ENCODE measurements around the gene ACAD10.
A peak's percentile ranks its signal among the peaks of the same experiment; 100 is the strongest.
"Not testable (repeated sequence)": the region's sequence is repeated elsewhere in the genome, so short reads cannot be mapped to it uniquely, and the experiment has no call there.

Gene ACAD10

DNA sequence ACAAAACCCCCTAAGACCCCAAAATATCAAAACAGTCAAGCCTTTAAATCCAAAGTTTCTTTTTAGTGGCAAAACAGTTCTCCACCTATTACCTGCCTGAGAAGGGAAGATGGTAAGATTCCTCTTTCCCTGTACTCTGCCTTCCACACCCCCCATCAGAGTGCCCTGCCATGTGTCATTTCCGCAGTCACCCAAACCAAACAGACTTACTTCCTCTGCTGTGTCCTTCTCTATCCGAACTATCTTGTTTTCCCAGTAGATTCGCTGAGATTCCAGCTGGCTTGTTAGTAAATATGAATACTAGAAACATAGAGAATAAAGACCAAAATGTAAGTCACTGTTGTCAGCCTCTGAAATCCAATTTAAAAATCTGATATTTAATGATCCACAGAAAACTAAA is 30.5 kb upstream of the ACAD10 start:
- H3K9me3 ChIP-seq (ENCODE audit: control insufficient read depth, insufficient read depth, low read length), result no peaks in the 10 kb centered on the region
- no peak overlapping the region for H3K4me3 ChIP-seq (ENCODE audit: low read depth, low read length)
- H3K4me1 ChIP-seq (ENCODE audit: control insufficient read depth, insufficient read depth, low read length), result no peaks in the 10 kb centered on the region
- H3K27me3 ChIP-seq (ENCODE audit: control insufficient read depth, insufficient read depth, low read length), result no peaks in the 10 kb centered on the region
- H3K9ac ChIP-seq (ENCODE audit: low read depth, low read length), result no peak overlapping the region
- peaks cover 82% of the 10 kb centered on the region for H3K36me3 ChIP-seq (ENCODE audit: control insufficient read depth, insufficient read depth, low read length)
- no peak overlapping the region for H3K27ac ChIP-seq (ENCODE audit: low read depth, low read length)

DNA sequence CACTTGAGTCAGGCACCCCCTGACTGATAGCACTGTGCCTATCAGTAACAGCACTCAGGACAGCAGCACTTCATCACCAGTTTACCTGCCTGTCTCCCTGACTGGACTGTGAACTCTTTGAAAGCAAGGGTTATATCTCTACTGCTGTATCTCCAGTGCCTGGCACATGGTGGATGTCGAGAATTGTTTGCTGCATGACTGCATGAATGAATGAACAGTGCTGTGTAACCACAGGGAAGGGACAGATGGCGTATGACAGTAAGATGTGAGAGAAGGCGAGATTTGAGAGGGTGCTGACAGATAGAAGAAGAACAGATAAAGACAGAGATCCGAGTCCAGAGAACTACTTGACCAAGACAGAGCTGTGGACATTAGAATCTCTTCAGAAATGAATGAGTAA is 29.8 kb upstream of the ACAD10 start:
- Histone ChIP-seq H3K27me3 (ENCODE audit: control insufficient read depth, insufficient read depth, low read length) (no peaks in the 10 kb centered on the region), H3K9ac (ENCODE audit: low read depth, low read length) (no peak overlapping the region), H3K27ac (ENCODE audit: low read depth, low read length) (no peak overlapping the region), H3K36me3 (ENCODE audit: control insufficient read depth, insufficient read depth, low read length) (peaks cover 79% of the 10 kb centered on the region), H3K4me3 (ENCODE audit: low read depth, low read length) (no peak overlapping the region), H3K4me1 (ENCODE audit: control insufficient read depth, insufficient read depth, low read length) (no peaks in the 10 kb centered on the region), H3K9me3 (ENCODE audit: control insufficient read depth, insufficient read depth, low read length) (no peaks in the 10 kb centered on the region)

DNA sequence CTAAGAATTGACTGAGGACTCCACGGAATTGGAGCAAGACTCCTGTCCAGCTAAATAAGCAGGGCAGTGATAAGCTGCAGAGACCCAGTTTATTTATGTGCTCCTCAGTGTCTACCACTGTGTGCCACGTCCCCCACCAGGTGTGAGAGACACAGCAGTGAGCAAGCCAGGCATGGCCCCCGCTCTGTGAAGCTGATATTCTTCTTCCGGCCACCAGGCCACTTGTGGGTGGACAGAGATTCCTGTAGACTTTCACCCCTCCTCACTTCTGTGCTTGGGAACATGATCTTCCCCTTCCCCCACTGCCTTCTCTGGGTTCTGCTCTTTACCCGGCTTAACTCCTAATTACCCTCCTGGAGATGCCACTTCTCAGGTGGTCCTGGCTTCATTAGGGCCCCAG is 21.4 kb upstream of the ACAD10 start:
- Histone ChIP-seq H3K9ac (ENCODE audit: low read depth, low read length) (no peak overlapping the region), H3K4me1 (ENCODE audit: control insufficient read depth, insufficient read depth, low read length) (no peaks in the 10 kb centered on the region), H3K27ac (ENCODE audit: low read depth, low read length) (no peak overlapping the region), H3K4me3 (ENCODE audit: low read depth, low read length) (no peak overlapping the region), H3K36me3 (ENCODE audit: control insufficient read depth, insufficient read depth, low read length) (peaks cover 78% of the 10 kb centered on the region), H3K27me3 (ENCODE audit: control insufficient read depth, insufficient read depth, low read length) (no peaks in the 10 kb centered on the region), H3K9me3 (ENCODE audit: control insufficient read depth, insufficient read depth, low read length) (no peaks in the 10 kb centered on the region)

DNA sequence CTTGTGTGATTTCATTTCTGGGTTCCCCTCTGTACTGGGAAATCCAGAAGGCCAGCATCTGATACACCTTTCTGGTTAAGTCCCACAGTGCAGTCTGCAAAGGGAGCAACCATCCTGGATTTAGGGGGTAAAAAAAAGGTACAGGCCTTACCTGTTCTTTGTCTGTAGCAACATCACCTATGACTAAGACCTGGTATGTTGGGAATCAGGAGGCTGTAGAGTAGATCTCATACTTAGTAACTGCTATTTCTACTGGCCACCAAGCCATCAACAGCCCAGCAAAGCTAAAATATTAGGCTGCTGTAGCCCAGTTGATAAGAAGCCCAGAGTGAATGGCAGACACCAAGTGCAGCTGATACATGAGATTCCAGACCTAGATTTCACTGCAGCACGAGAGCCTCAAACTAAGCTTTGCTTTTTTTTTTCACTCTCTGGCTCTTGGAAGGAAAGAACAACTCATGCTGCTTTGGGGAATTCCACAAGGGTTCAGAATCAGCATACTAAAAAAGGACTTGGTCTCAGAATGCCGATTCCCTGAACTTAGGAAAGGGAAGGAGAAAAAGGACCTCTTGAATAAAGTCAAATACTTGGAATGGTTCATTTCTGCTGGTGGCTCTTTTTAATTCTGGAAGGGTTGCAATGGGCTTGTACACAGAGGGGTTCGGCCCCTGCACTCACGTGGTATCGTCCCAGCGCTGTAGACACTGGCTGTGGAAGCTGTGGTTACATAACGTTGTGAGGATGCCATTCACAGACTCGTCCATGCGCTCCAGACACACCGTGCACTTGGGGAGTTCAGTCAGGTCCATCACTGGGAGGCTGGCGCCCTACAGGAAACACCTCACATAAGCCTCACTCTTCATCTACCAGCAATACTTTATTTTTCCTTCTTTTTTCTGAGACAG is 20.6 kb upstream of the ACAD10 start:
- H3K4me3 ChIP-seq (ENCODE audit: low read depth, low read length), result no peak overlapping the region
- no peak overlapping the region for H3K9ac ChIP-seq (ENCODE audit: low read depth, low read length)
- H3K27ac ChIP-seq (ENCODE audit: low read depth, low read length), result peak overlapping the region; percentile 32
- no peaks in the 10 kb centered on the region for H3K27me3 ChIP-seq (ENCODE audit: control insufficient read depth, insufficient read depth, low read length)
- no peaks in the 10 kb centered on the region for H3K4me1 ChIP-seq (ENCODE audit: control insufficient read depth, insufficient read depth, low read length)
- H3K9me3 ChIP-seq (ENCODE audit: control insufficient read depth, insufficient read depth, low read length), result no peaks in the 10 kb centered on the region
- H3K36me3 ChIP-seq (ENCODE audit: control insufficient read depth, insufficient read depth, low read length), result peaks cover 78% of the 10 kb centered on the region

DNA sequence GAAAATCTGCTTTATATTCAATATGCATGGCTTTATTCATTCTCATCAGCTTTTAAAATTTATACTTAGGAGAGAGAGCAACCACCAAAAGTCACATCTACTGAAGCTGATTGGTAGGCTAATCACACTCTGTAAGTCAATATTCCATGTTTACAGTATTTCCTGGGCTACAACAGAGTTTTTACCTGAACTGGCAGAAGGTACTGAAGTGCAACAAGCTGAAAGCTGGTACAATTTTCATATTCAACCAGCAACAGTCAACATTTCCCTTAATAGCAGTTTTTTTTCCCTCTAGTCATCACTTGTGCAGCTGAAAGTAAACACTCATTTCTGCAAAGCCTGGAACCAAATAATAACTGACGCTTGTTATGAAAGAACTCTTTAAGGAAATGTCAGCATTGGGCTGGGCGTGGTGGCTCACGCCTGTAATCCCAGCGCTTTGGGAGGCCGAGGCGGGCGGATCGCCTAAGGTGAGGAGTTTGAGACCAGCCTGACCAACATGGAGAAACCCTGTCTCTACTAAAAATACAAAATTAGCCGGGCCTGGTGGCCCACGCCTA is 13.0 kb upstream of the ACAD10 start:
- H3K4me1 ChIP-seq (ENCODE audit: control insufficient read depth, insufficient read depth, low read length), result no peaks in the 10 kb centered on the region
- H3K27ac ChIP-seq (ENCODE audit: low read depth, low read length), result no peak overlapping the region
- H3K9ac ChIP-seq (ENCODE audit: low read depth, low read length), result no peak overlapping the region
- H3K27me3 ChIP-seq (ENCODE audit: control insufficient read depth, insufficient read depth, low read length), result no peaks in the 10 kb centered on the region
- no peak overlapping the region for H3K4me3 ChIP-seq (ENCODE audit: low read depth, low read length)
- H3K36me3 ChIP-seq (ENCODE audit: control insufficient read depth, insufficient read depth, low read length), result peaks cover 88% of the 10 kb centered on the region
- no peaks in the 10 kb centered on the region for H3K9me3 ChIP-seq (ENCODE audit: control insufficient read depth, insufficient read depth, low read length)

DNA sequence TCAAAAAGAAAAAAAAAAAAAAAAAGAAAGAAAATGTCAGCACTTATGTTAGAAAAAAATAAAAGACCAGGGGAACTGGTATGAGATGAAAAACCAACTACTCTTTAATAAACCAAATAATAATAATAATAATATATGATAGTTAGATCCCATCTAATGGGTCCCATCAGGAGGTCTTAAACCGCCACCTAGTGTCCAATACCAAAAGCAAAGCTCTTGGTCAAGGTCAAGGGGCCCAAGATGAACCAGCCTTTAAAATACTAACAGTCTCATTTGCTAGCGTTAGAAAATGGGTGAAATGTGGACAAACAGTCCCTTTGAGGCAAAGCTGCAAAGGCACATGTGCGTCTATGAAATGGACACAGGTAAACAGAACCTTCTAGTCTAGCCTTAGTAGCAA is 12.3 kb upstream of the ACAD10 start:
- Histone ChIP-seq H3K4me1 (ENCODE audit: control insufficient read depth, insufficient read depth, low read length) (no peaks in the 10 kb centered on the region), H3K4me3 (ENCODE audit: low read depth, low read length) (no peak overlapping the region), H3K9ac (ENCODE audit: low read depth, low read length) (no peak overlapping the region), H3K9me3 (ENCODE audit: control insufficient read depth, insufficient read depth, low read length) (no peaks in the 10 kb centered on the region), H3K36me3 (ENCODE audit: control insufficient read depth, insufficient read depth, low read length) (peaks cover 84% of the 10 kb centered on the region), H3K27ac (ENCODE audit: low read depth, low read length) (no peak overlapping the region), H3K27me3 (ENCODE audit: control insufficient read depth, insufficient read depth, low read length) (no peaks in the 10 kb centered on the region)

DNA sequence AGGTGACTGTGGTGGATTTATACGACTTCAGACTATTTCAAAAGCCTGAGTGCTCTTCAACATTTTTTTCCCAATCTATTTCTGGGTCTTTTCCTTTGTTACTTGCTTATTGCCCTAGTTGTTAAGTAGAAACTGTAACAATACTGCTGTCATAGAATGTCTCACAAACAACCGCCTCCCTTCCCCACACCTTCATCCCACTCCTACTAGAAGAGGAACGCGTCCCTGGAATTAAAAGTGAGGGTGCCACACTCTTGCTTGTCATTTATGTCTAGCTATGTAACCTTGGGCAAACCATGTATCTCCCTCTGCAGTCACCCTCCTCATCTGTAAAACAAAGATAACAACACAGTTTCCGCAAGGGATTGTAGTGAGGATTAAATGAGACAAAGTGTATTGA is 8.7 kb upstream of the ACAD10 start:
- no peak overlapping the region for H3K9ac ChIP-seq (ENCODE audit: low read depth, low read length)
- no peaks in the 10 kb centered on the region for H3K27me3 ChIP-seq (ENCODE audit: control insufficient read depth, insufficient read depth, low read length)
- H3K4me1 ChIP-seq (ENCODE audit: control insufficient read depth, insufficient read depth, low read length), result no peaks in the 10 kb centered on the region
- H3K4me3 ChIP-seq (ENCODE audit: low read depth, low read length), result no peak overlapping the region
- no peaks in the 10 kb centered on the region for H3K9me3 ChIP-seq (ENCODE audit: control insufficient read depth, insufficient read depth, low read length)
- no peak overlapping the region for H3K27ac ChIP-seq (ENCODE audit: low read depth, low read length)
- H3K36me3 ChIP-seq (ENCODE audit: control insufficient read depth, insufficient read depth, low read length), result peaks cover 82% of the 10 kb centered on the region

DNA sequence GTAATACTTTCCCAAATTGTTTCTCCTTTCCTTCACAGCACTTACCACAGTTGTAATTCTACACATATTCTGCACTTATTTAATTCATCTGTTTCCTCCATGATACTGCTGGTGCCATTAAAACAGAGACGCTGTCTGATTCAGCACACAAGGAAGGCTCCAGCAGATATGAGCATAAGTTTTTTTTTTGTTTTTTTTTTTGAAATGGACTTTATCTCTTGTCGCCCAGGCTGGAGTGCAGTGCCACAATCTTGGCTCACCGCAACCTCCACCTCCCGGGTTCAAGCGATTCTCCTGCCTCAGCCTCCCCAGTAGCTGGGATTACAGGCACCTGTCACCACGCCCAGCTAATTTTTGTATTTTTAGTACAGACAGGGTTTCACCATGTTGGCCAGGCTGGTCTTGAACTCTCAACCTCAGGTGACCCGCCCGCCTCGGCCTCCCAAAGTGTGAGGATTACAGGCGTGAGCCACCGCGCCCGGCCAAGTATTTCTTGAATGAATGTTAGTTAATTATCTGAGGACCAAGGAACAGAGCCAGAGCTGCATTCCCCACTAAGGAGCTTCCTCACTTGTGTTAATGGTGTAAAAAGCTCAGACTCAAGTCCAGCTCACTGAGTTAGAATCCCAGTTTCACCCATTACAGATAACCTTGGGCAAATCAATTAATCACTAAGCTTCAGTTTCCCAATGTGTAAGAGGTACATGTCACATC is 1.2 kb upstream of the ACAD10 start:
- peaks cover 33% of the 10 kb centered on the region for H3K36me3 ChIP-seq (ENCODE audit: control insufficient read depth, insufficient read depth, low read length)
- not testable (repeated sequence) for H3K9me3 ChIP-seq (ENCODE audit: control insufficient read depth, insufficient read depth, low read length); H3K27me3 ChIP-seq (ENCODE audit: control insufficient read depth, insufficient read depth, low read length); H3K4me1 ChIP-seq (ENCODE audit: control insufficient read depth, insufficient read depth, low read length); H3K27ac ChIP-seq (ENCODE audit: low read depth, low read length)
- peak overlapping the region; percentile 100 for H3K4me3 ChIP-seq (ENCODE audit: low read depth, low read length)
- H3K9ac ChIP-seq (ENCODE audit: low read depth, low read length), result peak overlapping the region; percentile 92; the same call in 1 of the 2 replicates

DNA sequence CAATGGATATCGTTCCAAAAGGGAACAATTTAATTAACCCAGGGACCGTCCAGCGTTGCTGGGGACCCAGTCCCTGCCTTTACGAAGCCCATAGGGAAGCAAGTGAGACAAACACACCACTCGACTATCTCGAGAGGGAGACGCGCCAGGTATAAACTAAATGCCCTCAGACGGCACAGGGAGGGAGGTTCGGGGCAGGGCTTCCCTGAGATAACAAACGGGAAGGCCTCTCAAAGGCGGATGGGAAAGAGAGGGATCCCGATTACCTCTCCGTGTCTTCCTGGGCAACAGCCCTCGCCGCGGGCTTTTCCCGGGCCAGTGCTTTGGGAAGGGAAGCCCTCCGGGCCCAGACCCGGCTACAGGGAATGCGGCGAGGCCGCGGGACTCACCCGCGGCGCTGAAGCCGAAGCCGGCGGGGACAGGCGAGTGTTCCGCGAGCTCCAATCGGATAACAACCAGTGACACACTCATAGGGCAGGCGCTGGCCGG is 487 bp upstream of the ACAD10 start:
- Histone ChIP-seq H3K9me3 (ENCODE audit: control insufficient read depth, insufficient read depth, low read length) (no peaks in the 10 kb centered on the region), H3K27me3 (ENCODE audit: control insufficient read depth, insufficient read depth, low read length) (no peaks in the 10 kb centered on the region), H3K4me1 (ENCODE audit: control insufficient read depth, insufficient read depth, low read length) (no peaks in the 10 kb centered on the region), H3K27ac (ENCODE audit: low read depth, low read length) (peak overlapping the region; percentile 94), H3K4me3 (ENCODE audit: low read depth, low read length) (peak overlapping the region; percentile 100), H3K36me3 (ENCODE audit: control insufficient read depth, insufficient read depth, low read length) (peaks cover 29% of the 10 kb centered on the region), H3K9ac (ENCODE audit: low read depth, low read length) (peak overlapping the region; percentile 92)

DNA sequence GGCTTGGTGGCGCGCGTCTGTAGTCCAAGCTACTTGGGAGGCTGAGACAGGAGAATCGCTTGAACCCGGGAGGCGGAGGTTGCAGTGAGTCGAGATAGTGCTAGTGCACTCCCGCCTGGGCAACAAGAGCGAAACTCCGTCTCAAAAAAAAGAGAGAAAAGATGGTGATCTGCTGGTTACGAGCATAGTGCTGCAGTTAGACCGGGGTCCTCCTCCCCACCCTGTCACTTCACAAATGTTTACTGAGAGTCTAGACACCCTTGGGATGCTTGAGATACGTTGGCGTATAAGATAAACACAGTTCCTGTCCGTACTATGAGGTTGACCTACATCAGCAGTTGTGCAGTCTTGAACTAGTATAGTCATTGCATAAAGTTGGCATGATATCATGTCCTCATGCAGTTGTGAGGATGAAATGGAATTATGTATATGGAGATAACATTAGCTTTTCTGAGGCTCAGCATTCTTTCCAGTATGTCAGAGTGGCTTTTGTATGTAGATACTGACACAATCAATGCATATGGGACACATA is 787 bp downstream of the ACAD10 start:
- no peaks in the 10 kb centered on the region for H3K27me3 ChIP-seq (ENCODE audit: control insufficient read depth, insufficient read depth, low read length)
- no peak overlapping the region for H3K27ac ChIP-seq (ENCODE audit: low read depth, low read length)
- H3K4me3 ChIP-seq (ENCODE audit: low read depth, low read length), result peak overlapping the region; percentile 100
- H3K4me1 ChIP-seq (ENCODE audit: control insufficient read depth, insufficient read depth, low read length), result no peaks in the 10 kb centered on the region
- H3K9me3 ChIP-seq (ENCODE audit: control insufficient read depth, insufficient read depth, low read length), result no peaks in the 10 kb centered on the region
- peaks cover 19% of the 10 kb centered on the region for H3K36me3 ChIP-seq (ENCODE audit: control insufficient read depth, insufficient read depth, low read length)
- H3K9ac ChIP-seq (ENCODE audit: low read depth, low read length), result peak overlapping the region; percentile 92; the same call in 1 of the 2 replicates

Measured in HUES48 (cell line).